IPS-18c (cell line): ENCODE results near the gene NUDT14.
A peak's percentile ranks its signal among the peaks of the same experiment; 100 is the strongest.

Experiments
- H3K4me3 ChIP-seq: 2 replicates; pipeline ENCODE4 v1.7.0; 2013; ENCODE audit warnings: low read depth, mild to moderate bottlenecking, low read length, moderate library complexity; ENCODE audit not compliant: insufficient read depth
- H3K9me3 ChIP-seq: one replicate; pipeline ENCODE4 v1.6.1; 2013; ENCODE audit warnings: mild to moderate bottlenecking, low read length, moderate library complexity; ENCODE audit not compliant: control insufficient read depth, insufficient read depth

The NUDT14 gene

DNA sequence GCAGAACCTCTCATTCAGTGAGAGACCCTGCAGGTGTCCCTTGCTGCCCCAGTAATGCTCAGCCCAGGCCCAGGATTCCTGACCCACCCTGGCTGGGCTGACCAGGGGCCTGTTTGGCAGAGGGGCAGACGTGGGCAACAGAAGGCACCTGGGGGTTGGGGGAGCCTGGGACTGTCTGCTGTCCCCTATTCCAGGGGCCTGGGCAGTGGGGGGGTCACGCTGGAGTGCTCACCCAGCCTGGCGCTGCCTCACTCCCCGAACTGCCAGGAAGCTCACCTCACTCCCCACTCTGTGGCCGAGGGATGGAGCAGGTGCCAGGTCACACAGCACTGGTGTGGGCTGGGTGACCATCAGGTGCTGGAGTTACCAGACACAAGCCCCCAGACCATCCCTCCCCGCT, 22.6 kb upstream of the NUDT14 start:
- Histone ChIP-seq H3K4me3 (no peak overlapping the region), H3K9me3 (no peaks in the 10 kb centered on the region)

DNA sequence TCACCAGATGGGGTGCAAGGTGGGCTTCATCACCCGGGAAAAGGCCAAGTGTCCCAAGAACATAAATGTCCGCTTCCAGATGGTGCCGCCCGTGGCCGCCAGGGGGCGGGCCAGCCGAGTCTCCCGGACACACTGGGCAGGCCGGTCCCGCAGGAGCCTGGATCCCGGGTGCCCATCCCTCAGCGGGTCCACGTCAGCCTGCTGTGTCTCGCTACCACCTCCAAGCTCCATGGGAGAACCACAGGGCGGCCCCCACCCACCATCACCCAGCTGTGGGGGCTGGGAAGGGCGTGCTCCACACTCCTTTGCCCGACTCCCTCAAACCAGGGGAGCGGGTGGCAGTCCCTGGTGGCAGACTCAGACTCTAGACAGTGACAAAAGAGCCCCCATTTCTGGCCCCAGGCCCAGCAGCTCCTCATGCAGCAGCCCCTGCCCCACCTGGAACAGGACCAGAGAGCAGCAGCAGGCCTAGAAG, 22.0 kb upstream of the NUDT14 start:
- no peaks in the 10 kb centered on the region for H3K9me3 ChIP-seq
- no peak overlapping the region for H3K4me3 ChIP-seq

DNA sequence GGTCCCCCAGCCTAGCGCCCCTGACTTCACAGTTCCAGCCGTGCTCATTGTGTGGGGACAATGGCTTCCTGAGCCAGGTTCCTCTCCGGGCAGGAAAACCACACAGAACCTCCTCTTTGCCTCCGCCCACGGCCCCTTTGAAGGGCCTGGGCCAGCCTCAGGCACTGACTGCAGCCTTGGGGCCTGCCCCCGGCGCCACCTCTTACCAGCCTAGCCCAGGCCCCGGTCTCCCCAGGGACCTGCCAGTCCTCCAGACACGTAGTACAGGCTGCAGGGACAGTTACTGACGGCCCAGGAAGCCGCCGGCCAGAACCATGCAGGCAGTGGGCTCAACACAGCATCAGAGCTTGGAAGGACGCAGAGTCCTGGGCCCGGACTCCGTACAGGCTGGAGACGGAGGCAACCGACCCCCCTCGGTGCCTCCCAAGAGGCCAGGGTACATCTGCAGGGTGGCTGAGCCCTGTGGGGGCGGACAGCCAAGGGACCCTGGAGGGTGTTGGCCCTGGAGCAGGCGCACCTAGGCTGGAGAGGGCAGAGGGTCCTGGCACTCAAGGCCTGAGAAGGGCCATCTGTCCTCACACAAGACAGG, 20.9 kb upstream of the NUDT14 start:
- Histone ChIP-seq H3K4me3 (no peak overlapping the region), H3K9me3 (no peaks in the 10 kb centered on the region)

DNA sequence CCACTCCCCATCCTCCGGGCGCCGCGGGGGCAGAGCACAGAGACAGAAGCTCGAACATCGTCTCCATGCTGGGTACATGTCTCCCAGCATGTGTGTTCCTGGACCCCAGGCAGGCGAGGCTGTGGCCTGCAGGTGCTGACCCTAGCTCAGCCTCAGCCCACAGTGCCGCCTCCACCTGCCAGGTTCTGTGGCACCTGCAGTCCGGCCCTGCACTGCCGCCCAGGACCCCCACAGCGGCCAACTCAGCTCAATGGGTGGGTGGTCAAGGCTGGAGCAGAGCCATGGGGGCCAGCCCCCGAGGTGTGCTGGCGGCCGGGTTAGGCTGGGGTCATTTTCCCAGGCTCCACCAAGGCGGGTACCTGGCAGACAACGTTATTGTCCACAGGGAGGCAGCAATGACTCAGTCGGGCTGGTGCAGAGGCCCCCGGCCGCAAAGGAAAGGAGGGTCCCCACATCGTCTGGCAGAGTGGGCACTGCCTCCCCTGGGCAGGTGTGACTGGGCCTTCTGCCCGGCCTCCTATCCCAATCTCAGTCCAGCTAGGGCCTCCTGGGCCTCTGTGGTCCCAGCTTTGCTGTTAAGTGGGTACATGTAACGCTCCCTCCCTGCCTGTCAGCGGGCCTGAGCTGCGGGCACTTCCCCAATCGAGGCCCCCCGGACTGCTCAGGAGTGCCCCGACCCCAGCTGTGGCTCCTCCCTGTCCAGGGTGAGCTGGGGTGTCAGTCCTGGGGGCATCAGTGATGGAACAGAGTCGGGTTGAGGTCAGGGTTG, 20.2 kb upstream of the NUDT14 start:
- Histone ChIP-seq H3K4me3 (no peak overlapping the region), H3K9me3 (no peaks in the 10 kb centered on the region)

DNA sequence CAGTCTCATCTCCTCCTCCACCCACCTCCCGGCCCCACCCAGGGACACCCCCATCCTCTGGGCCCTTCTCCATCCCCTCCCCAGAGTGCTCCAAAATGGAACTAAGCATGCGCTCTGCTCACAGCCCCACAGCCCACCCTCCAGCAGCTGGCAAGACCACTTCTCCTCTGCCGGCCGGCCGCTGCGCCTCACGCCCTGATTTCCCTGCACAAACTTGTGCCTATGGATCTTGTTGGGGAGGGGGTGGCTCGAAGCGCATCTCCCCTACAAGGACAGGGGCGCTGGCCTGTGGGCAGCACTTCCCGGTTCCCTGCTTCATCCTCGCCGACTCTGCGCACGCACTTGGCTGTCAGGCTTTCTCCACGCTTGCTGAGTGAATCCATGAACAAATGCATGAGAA, 19.5 kb upstream of the NUDT14 start:
- Histone ChIP-seq H3K9me3 (no peaks in the 10 kb centered on the region), H3K4me3 (no peak overlapping the region)

DNA sequence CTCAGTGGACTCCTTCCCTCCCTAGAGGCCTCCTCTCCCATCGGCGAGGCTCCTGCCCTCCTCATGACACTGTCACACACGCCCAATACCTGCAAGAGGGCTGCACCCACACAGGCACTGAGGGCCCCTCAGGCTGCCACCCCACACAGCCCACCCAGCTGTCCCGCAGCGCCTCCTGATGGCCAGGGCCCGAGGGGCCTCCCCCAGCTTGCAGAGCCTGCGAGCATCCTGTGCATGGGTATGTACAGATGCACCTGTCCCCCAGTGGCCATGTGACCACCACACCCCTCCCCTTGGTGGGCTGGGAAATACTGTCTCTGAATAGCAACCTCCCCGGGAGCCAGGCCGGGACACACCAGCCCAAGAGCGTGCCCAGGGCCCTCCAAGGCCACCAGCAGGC, 19.0 kb upstream of the NUDT14 start:
- H3K4me3 ChIP-seq = no peak overlapping the region

DNA sequence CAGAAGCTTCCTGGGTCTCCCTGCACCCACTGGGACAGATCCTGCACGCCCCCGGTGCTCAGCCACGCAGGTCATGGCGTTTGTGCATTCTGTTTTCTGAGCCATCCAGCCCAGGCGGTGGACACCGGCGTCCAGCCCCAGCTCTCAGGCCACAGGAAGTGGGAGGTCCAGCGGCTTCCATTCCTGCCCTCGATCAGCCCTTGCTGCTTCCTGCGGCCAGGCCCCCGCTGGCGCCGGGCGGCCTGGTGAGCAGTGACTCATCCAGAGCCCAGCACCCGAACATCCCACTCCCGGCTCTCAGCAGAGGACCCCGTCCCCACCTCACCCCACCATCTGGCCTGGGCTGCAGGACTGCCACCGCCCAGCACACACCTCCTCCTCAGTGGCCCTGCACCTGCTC, 18.0 kb upstream of the NUDT14 start:
- no peak overlapping the region for H3K4me3 ChIP-seq
- H3K9me3 ChIP-seq = no peaks in the 10 kb centered on the region

More for the DNA sequence above, 19.0 kb upstream of the NUDT14 start:
- H3K9me3 ChIP-seq = no peaks in the 10 kb centered on the region

DNA sequence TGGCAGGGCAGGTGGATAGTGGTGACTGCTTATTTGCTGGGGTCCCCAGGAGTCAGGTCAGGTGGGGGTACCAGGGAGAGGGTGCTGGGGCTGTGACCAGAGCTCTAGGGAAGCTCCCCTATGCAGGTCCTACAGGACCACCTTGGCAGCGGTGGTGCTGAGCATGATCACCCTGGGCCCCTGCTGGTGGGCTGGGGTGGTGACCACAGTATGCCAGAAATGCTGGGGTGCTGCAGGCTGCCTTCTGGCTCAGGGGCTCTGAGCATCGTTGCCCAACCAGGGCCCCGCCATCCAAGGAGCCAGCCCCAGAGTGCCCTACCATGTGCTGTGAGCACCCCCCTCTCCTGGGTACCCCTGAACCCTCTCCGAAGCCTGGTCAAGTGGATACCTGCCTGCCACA, 17.5 kb upstream of the NUDT14 start:
- Histone ChIP-seq H3K4me3 (no peak overlapping the region), H3K9me3 (peaks cover 2% of the 10 kb centered on the region)

DNA sequence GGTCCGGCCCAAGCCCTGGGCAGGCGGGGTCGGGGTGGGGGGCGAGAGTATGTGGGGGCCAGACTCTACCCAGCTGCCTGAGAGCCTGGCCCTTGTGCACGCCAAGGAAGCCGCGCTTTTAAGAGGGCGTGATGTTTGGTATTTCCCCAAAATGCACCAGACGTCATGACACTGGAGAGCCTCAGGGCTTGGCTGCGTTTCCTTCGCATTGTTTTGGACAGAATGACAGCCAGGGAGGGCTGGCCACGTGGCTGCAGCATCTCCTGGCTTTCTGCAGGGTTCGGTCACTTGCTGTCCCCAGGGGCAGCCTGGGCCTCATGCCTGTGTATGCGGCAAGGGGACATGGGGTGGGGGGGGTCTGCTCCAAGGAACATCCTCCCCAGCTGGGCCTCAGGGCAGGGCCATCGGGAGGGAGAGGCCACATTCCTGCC, 16.1 kb upstream of the NUDT14 start:
- H3K4me3 ChIP-seq = no peak overlapping the region
- H3K9me3 ChIP-seq = peaks cover 2% of the 10 kb centered on the region

DNA sequence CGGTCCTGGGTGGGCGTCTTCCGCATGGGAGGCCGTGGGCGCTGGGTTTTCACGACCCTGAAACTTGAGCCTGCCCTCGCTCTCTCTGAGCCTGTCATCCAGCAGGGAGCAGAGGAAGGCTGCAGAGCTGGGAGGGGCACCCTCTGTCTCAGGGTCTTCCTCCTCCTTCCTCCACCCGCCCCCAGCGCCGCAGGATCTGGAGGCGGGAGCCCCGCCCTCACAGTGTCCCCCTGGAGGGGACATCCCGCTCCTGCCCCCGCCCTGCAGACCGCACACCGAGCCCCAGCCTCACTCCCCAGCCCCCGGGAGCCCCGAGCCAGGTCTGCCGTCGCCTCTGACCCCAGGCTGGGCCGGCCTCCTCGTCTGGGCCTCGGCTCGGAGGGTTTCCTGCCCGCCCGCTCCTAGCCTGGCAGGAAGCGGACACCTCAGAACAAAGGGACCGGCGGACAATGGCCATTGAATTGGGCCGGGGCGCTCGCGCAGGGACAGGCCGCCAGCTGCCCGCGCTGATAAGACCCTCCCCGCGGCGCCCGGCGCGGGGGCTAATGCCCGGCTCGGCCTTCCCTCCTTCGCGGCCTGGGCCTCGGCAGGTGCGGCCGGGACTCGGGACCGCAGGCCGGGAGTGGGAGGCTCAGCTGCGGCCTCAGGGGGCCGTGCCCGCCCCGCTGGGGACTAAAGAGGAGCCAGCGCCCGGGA, 15.3 kb upstream of the NUDT14 start:
- H3K4me3 ChIP-seq = peak overlapping the region; percentile 31

DNA sequence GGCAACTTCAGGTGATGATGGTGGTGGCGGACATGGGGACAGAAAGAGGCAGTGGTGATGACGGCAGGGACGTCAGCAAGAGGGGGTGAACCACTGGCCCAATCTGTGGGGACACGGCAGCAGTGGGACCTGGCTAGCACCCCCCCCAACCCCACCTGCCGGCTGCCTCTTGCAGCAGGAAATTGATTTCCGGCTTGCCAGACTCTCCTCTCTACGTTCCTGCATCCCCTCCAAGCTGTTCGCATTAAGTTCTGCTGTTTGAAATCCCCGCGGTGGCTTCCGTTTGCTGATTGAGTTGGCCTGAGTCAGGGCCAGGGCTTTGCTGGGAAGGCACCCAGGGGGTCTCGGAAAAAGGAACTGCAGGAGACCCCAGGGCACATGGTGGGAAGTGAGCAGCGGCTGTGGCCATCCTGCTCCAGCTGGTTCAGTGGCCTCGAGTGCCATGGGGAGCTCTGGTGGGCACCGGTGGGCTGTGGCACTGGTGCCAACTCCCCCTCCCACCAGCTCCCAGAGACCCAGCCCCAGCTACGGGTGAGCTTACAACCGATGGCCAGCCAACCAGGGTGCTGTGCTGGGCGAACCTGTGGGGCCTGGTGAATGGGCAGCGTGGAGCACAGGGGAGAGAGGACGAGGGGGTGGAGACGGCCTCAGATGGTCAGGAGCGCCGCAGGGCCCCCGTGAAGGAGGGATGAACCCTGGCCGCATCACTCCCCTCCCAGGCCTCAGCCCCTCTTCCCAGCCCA, 14.6 kb upstream of the NUDT14 start:
- H3K9me3 ChIP-seq = peaks cover 2% of the 10 kb centered on the region
- H3K4me3 ChIP-seq = no peak overlapping the region

More for the DNA sequence above, 15.3 kb upstream of the NUDT14 start:
- H3K9me3 ChIP-seq = peaks cover 2% of the 10 kb centered on the region

DNA sequence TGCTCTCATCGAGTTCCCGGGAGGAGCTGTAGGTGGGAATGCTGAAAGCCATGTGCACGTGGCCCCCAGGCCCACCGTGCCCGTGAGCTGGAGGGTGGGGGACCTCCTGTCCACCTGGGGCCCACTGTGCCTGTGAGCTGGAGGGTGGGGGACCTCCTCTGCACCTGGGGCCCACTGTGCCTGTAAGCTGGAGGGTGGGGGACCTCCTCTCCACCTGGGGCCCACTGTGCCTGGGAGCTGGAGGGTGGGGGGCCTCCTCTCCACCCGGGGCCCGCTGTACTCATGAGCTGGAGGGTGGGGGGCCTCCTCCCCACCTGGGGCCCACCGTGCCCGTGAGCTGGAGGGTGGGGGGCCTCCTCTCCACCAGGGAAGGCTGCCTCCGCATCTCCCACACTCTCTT, 13.9 kb upstream of the NUDT14 start:
- H3K4me3 ChIP-seq = no peak overlapping the region
- peaks cover 2% of the 10 kb centered on the region for H3K9me3 ChIP-seq

DNA sequence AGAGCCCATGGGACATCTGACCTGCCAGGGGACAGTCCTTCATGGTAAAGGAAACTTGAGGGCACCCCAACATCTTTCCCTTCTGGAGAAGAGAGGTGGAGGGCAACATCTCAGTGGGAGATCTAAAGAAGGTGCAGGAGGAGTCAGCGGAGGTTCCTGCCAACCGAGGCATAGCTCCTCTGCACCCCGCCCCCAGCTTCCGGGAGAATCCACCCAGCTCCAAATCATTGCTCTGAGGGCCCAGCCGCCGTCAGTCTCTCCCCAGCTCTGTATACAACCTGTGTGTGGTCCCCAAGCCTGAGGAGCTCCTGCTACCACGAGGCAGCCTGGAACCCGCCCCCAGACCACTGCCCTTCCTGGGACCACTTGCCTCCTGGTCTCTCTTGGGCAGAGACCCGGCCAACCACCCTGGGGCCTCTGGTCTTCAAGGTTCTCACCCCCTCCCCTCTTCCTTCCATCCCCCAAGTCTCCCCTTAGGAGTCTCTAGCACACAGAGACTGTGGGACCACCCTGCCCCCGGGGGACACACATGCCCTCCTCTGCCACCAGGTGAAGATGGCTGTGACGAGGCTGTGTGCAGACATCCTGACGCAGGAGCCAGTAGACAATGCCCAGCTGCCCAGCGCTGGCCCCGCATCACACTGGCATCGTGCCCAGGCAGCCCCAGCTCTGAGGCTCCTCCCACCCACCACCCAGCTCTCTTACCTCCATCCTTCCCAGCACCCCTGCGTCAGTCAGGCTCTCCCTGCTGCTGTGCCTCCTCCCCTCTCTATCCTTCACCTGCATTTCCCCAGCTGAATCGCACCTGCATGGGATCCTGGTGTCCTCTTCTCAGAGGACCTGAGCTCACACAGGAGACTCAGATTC, 13.0 kb upstream of the NUDT14 start:
- peaks cover 2% of the 10 kb centered on the region for H3K9me3 ChIP-seq
- H3K4me3 ChIP-seq = no peak overlapping the region

DNA sequence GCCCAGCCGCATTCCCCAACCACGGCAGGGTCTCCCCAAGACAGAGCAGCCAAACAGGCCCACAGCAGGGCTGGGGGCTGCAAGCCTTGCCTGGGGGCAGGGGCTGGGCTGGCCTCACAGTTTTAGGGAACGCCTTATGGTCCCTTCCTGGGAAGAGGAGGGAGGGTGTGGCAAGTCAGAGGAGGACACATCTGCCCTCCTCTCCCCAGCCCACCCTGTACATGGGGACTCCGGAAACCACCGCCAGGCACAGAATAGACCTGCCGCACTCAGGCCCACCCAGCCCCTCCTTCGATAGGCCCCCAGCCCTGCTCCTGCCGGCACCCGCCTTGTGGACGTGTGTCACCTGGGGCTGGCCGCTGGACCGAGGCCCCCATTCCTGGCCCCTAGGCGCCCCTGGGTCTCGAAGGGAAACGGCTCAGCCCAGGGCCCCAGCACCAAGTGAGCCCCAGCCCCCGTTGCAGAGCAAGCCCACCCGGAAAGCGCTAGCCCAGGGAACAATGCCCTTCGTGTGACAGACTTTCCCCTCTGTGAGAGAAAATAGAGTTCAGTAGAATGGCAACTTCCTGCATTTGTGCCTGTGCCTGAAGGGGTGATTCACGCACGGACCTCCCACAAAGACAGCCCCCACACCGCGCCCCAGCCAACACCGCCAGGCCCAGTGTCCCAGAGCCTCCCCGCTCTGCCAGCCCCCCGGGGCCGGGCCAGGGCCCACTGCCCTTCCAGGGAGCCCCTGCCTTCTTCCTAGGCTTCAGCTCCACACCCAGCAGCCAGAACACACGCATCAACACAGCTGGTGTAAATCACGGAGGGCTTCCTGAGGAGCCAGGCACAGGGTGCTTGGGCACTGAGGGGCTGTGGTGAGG, 12.0 kb upstream of the NUDT14 start:
- no peak overlapping the region for H3K4me3 ChIP-seq
- peaks cover 2% of the 10 kb centered on the region for H3K9me3 ChIP-seq

DNA sequence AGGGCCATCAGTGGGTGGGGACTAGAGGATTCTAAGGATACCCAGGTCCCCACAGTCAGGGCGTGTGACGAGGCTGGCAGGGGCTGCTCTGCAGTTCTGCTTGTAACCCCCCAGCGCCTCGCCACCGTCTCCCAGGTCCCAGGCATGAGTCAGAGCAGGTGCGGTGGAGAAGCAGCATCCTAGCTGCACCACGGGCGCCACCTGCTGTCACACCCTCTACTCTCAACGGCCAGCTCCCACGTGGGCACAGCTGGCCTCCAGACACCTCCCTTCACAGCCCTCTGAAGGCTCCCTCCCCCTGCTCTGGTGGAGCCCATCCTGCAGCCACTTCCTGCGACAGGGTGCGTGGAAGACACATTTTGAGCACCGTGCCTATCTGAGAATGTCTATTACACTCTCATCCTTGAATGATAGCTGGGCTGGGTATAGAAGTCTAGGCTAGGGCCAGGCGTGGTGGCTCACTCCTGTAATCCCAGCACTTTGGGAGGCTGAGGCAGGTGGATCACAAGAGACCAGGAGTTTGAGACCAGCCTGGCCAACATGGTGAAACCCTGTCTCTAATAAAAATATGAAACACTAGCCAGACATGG, 6.9 kb upstream of the NUDT14 start:
- no peaks in the 10 kb centered on the region for H3K9me3 ChIP-seq

More for the DNA sequence above, 6.9 kb upstream of the NUDT14 start:
- no peak overlapping the region; the same call in 1 of the 2 replicates for H3K4me3 ChIP-seq
